GM21515 (cell line): ENCODE data around the gene SYNC.
"Not testable (repeated sequence)": the region's sequence is repeated elsewhere in the genome, so short reads cannot be mapped to it uniquely, and the experiment has no call there.

Experiments
- ATAC-seq: cut with Tn5 transposase; IDR thresholded peaks from one replicate; pipeline ENCODE4 v1.9.1; 2021; ENCODE audit not compliant: unreplicated experiment

SYNC gene

DNA sequence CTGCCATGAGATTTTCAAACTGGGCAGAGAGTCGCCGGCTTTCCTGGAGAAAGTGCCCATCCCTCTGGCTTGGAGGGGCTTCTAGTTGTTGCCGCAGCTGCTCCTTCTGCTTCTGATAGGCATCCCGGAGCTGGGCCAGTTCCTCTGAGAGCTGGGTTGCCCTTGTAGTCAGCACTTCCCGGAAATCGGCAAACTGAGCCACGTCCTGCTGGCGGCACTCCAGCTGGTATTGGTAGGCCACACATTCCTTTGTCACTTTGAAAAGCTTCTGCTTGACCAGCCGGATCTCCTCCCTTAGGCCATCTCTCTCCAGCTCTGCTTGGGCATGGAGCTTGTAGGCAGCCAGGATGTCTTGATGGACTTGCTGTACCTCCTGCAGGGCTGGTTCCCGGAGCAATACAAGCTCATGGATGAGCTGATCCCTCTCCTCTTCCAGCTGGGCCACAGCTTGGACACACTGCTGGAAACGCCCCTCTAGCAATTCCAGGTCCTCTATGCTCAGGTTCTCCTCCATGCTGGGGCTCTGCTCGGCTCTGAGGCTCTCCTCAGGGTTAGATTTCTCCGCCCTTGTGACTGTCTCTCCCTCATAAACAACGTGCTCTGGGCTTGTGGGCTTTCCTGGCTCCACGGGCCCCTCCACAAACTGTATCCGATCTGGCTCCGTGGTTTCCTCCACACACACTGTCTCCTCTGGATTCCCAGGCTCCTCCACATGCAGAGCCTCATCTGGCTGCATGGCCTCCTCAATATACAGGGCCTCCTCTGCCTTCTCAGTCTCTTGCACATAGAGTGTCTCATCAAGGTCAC is 7.3 kb downstream of the SYNC start:
- ATAC-seq, result no peak

DNA sequence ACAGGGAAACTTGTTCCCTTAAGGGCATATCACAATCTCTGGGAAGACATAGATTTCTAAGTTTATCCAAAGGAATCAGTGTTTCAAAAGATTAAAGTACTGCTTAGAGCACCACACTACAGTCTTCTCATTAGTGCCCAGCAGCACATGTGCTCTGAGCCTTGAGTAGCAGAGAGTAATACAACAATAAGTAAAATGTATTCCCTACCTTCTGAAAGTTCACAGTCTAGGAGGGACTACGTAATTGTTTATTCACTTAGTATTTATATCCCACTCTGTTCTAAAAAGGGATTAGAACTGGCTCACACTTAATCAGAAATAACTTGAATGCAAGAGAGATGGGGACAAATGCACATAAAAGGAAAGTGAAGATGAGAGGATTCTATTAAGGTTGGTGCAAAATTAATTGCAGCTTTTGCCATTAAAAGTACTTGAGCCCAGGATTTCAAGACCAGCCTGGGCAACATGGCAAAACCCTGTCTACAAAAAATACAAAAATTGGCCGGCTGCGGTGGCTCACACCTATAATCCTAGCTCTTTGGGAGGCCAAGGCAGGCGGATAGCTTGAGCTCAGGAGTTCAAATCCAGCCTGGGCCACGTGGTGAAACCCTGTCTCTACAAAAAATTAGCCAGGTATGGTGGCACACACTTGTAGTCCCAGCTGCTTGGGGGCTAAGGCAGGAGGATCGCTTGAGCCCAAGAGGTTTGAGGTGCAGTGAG is 9.0 kb downstream of the SYNC start:
- no peak for ATAC-seq

DNA sequence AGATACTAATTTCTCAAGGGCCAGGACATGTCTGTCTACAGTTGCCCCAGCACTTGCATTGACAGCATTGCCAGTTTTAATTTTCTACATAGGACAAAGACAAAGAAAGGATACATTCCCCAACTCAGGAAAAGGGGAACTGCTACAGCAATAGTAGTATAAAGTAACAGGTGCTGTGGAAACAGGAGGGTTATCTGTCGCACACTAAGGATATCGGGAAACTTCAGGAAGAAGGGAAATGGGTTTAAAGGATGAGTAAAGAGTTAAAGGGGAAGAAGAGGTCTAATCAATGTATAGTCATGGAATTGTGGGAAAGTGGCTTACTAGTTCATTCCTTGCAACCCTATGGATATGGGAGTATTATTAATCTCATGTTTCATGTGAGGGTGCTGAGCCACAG is 16.2 kb downstream of the SYNC start:
- ATAC-seq, result no peak

DNA sequence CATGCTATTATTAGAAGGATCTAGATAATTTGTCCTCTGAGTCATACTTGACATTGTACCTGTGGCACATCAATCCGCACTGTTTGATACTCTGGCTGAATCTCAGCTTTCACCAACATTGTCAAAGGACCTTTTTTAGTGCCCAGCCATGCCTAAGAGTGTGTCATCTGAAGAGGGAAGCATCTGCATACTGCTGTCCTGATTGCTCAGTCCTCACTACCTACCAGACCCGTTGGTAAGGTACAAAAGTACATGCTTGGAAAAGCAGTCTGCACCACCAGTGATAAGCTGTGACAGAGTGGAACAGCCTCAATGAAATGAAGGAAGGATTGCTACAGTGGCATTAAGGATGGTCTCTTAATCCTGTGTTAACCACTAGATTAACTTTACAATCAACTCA is 17.1 kb downstream of the SYNC start:
- ATAC-seq, result no peak

- no peak for ATAC-seq
Measured at GRCh38 chr1:32684167-32684811, 18.3 kb downstream of the SYNC start.

GRCh38 chr1:32683397-32683796 is 19.2 kb downstream of the SYNC start:
- no peak for ATAC-seq

DNA sequence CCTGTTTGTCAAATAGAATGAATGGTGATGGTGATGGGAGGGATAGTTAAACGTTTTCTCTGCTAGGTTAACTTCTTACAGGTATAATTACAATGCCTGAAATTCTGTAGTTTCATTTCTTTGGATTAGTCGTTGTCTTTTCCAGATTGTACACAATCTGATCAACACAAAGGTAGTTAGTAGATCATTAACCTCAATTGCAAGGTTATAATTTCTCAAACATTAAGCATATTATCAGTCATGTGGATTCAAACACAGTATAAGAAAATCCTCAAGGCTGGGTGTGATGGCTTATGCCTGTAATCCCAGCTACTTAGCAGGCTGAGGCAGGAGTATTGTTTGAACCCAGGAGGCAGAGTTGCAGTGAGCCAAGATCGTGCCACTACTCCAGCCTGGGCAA is 20.6 kb downstream of the SYNC start:
- no peak for ATAC-seq

GRCh38 chr1:32681509-32681908 is 21.1 kb downstream of the SYNC start:
- ATAC-seq, result no peak

DNA sequence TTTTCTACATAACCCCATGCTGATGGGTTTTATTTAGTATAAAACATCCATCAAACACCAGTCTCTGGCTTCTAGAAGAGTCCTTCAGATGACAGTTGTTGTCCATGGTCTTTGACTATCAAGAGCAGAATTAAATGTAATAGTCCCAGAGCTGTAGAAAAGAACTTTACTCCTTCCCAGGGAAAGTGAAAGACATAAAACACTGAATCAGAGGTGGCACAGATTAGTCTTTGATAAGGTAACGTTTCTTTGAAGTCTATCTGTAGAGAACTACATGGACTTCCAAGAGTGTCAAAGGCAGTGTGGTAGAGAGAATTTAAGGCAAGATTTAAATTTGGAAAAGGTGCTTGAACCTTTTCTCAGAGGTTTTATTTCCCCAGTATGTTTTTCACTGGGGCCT is 21.9 kb downstream of the SYNC start:
- no peak for ATAC-seq

DNA sequence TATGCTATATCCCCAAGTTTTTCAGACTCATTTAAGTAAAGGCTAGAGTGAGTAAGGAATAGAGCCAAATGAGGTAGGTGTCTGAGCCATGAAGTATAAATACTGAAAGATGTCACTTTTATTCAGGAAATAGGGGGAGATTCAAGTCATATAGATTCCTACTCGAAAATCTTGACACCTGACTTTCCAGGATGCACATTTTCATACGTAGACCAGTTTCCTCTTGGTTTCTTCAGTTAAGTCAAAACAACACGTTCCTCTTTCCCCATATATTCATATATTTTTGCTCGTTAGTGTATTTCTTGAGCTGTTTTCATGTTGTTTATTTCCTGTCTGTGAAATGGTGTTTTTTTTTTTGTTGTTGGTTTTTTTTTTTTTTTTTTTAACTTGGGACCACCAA is 22.6 kb downstream of the SYNC start:
- not testable (repeated sequence) for ATAC-seq

DNA sequence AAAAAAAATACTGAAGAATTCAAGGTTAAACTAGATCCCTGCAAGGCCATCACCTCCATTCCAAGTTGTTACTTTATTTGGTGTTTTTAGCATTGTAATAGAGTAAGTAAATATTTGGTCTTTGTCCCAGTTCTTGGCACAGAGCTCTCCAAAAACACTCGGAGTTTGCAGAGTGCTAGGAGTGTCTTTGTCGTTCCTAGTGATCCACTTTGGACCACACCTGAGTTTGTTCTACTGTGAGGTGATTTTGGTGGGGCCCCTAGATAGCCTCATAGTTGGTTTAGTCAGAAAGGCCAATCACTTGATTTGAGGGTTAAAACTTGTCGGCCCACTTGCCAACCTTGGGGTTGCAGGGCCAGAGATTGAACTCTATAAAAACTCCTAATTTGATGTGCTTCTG is 25.6 kb downstream of the SYNC start:
- ATAC-seq, result no peak

DNA sequence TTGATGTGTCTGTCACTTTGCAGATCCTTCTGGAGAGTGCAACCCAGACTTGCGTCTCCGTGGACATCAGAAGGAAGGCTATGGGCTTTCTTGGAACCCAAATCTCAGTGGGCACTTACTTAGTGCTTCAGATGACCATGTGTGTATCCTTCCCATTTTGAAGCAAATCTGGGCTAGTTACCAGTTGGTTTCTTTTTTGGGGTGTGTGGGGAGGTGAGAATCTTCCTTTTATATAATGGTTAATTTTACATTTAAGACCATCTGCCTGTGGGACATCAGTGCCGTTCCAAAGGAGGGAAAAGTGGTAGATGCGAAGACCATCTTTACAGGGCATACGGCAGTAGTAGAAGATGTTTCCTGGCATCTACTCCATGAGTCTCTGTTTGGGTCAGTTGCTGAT is 33.9 kb downstream of the SYNC start:
- not testable (repeated sequence) for ATAC-seq

GRCh38 chr1:32666901-32667566 is 35.5 kb downstream of the SYNC start:
- ATAC-seq, result no peak

GRCh38 chr1:32665915-32666314 is 36.7 kb downstream of the SYNC start:
- ATAC-seq, result no peak

DNA sequence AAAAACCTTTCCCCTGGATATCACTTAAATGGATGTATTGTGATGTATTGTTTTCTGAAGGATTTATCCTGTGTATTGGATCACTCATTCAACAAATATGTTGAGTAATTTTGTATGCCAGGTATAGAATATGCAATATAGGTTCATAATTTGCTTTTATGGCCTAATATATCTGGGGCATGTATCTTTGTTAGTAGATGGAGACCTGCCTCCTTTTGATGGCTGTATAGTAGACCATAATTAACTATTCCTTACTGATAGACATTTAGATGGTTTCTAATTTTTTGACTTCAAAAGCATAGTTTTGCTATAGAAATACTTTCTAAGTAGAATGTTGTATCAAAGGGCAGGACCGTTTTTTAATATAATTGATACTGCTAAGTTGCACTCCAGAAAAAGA is 43.0 kb downstream of the SYNC start:
- ATAC-seq, result no peak

GRCh38 chr1:32652244-32652962 is 50.2 kb downstream of the SYNC start:
- ATAC-seq, result no peak

GRCh38 chr1:32651461-32652073 is 51.0 kb downstream of the SYNC start:
- no peak for ATAC-seq

- peak; percentile 76 for ATAC-seq
Measured at GRCh38 chr1:32650752-32651460, 51.7 kb downstream of the SYNC start, which contains the start of gene RBBP4. Gene RBBP4 (plus strand): TSS chr1:32651208. CDS start chr1:32651307, 99 bp downstream.

- ATAC-seq, result peak; percentile 69
Measured at GRCh38 chr1:32650248-32650751, 52.3 kb downstream of the SYNC start, which contains the start of gene ZBTB8OS. Gene ZBTB8OS (minus strand): TSS chr1:32650550. CDS start chr1:32650529, 21 bp downstream.
